ENCODE data around the gene CHRD. TPM values are rescaled to one million over a fixed set of nuclear protein-coding genes. Genes with fewer than 3 reads are reported as not detected.

The CHRD gene
- total RNA-seq, 4 donors from 2014 or later = 5.8 to 12.2 (median 9.2) TPM

- TF ChIP-seq CTCF (IDR thresholded peaks at IDR 0.05) = no peak
- DNase-seq (ENCODE audit: low spot score) (no peak), ATAC-seq (ENCODE audit: low FRiP score) (no peak)
Measured at GRCh38 chr3:184358921-184359350, 20.9 kb upstream of the CHRD start.

GRCh38 chr3:184359610-184360009 is 20.2 kb upstream of the CHRD start:
- no peak for DNase-seq (ENCODE audit: low spot score)
- no peak for ATAC-seq (ENCODE audit: low FRiP score)
- TF ChIP-seq CTCF (IDR thresholded peaks at IDR 0.05) = no peak

GRCh38 chr3:184360070-184360928 is 19.6 kb upstream of the CHRD start:
- TF ChIP-seq CTCF (IDR thresholded peaks at IDR 0.05) = no peak
- no peak for ATAC-seq (ENCODE audit: low FRiP score)

GRCh38 chr3:184360929-184361531 is 18.8 kb upstream of the CHRD start:
- ATAC-seq (ENCODE audit: low FRiP score) (no peak), DNase-seq (ENCODE audit: low spot score) (no peak)
- TF ChIP-seq CTCF (IDR thresholded peaks at IDR 0.05) = no peak

More at GRCh38 chr3:184360070-184360928, 19.6 kb upstream of the CHRD start:
- DNase-seq (ENCODE audit: low spot score) = no peak

GRCh38 chr3:184361532-184361931 is 18.3 kb upstream of the CHRD start, which contains the start of the genes CLCN2 and POLR2H:
Gene CLCN2 (minus strand): TSS chr3:184361605. CDS start chr3:184361479, 126 bp downstream.
Gene POLR2H (plus strand): TSS chr3:184361710. CDS start chr3:184363493, 1,783 bp downstream.
- DNase-seq (ENCODE audit: low spot score) (no peak), ATAC-seq (ENCODE audit: low FRiP score) (peak; percentile 65)
- TF ChIP-seq CTCF (IDR thresholded peaks at IDR 0.05) = no peak

- ATAC-seq (ENCODE audit: low FRiP score) = peak; percentile 45
- DNase-seq (ENCODE audit: low spot score) = no peak
- no peak for TF ChIP-seq CTCF (IDR thresholded peaks at IDR 0.05)
Measured at GRCh38 chr3:184361932-184362667, 17.8 kb upstream of the CHRD start.
